Mesothelial cell of epicardium (in vitro differentiated cells): ENCODE results near the gene PARN. TPM values are rescaled to one million over a fixed set of nuclear protein-coding genes. Genes with fewer than 3 reads are reported as not detected.

Experiments
- DNase-seq, 2 experiments: peaks; one replicate each; pipeline ENCODE4 v3.0.0; 2021; ENCODE audit warnings: low spot score in 2 of 2; ENCODE audit not compliant: unreplicated experiment in 2 of 2
- H3K27ac Mint-ChIP-seq: 2 replicates; pipeline ENCODE4 v1.8.0; 2021; ENCODE audit warnings: mixed read lengths
- H3K27me3 Mint-ChIP-seq: 2 replicates; pipeline ENCODE4 v1.8.0; 2021; ENCODE audit warnings: low read depth, mixed read lengths
- H3K36me3 Mint-ChIP-seq: 2 replicates; pipeline ENCODE4 v1.8.0; 2021; ENCODE audit warnings: mixed read lengths
- H3K4me1 Mint-ChIP-seq: 2 replicates; pipeline ENCODE4 v1.8.0; 2021; ENCODE audit warnings: mixed read lengths
- H3K4me3 Mint-ChIP-seq: 2 replicates; pipeline ENCODE4 v1.8.0; 2021; ENCODE audit warnings: mild to moderate bottlenecking, moderate library complexity, mixed read lengths
- H3K9me3 Mint-ChIP-seq: 2 replicates; pipeline ENCODE4 v1.8.0; 2021; ENCODE audit warnings: mixed read lengths
- CTCF ChIP-seq: fragments of 200-600 bp; sonication (generic); IDR thresholded peaks from one replicate; pipeline ENCODE4 v1.5.0; 2021; ENCODE audit warnings: antibody characterized with exemption; ENCODE audit not compliant: unreplicated experiment
- total RNA-seq: library from RNA; stranded (reverse); gene quantifications from 3 replicates; pipeline ENCODE4 v1.2.1, GENCODE V29; 2021

Gene PARN
- total RNA-seq, 1 donor from 2014 or later = 35.6 TPM

GRCh38 chr16:14487579-14487978 is 142.5 kb downstream of the PARN start:
- H3K4me1 Mint-ChIP-seq = peaks cover 44% of the 10 kb centered on the region
- no peak for TF ChIP-seq CTCF
- H3K27ac Mint-ChIP-seq = no peak overlapping the region
- peaks cover 2% of the 10 kb centered on the region for H3K36me3 Mint-ChIP-seq
- no peak for DNase-seq
- no peaks in the 10 kb centered on the region for H3K9me3 Mint-ChIP-seq
- peaks cover 24% of the 10 kb centered on the region for H3K27me3 Mint-ChIP-seq
- no peak overlapping the region for H3K4me3 Mint-ChIP-seq

- peaks cover 20% of the 10 kb centered on the region for H3K27me3 Mint-ChIP-seq
- DNase-seq = peak; percentile 43 to 77
- H3K4me3 Mint-ChIP-seq = peak overlapping the region; percentile 51
- no peak for TF ChIP-seq CTCF
- H3K36me3 Mint-ChIP-seq = peaks cover 10% of the 10 kb centered on the region
- peak overlapping the region; percentile 76 for H3K27ac Mint-ChIP-seq
- no peaks in the 10 kb centered on the region for H3K9me3 Mint-ChIP-seq
- peaks cover 39% of the 10 kb centered on the region for H3K4me1 Mint-ChIP-seq
Observed at GRCh38 chr16:14486520-14487303, 143.3 kb downstream of the PARN start.

- TF ChIP-seq CTCF = no peak
- peaks cover 18% of the 10 kb centered on the region for H3K36me3 Mint-ChIP-seq
- H3K27me3 Mint-ChIP-seq = peaks cover 20% of the 10 kb centered on the region
- peaks cover 2% of the 10 kb centered on the region for H3K9me3 Mint-ChIP-seq
- peaks cover 39% of the 10 kb centered on the region for H3K4me1 Mint-ChIP-seq
- no peak for DNase-seq
- H3K4me3 Mint-ChIP-seq = no peak overlapping the region
- no peak overlapping the region for H3K27ac Mint-ChIP-seq
Observed at GRCh38 chr16:14485811-14486519, 144.1 kb downstream of the PARN start.

- H3K9me3 Mint-ChIP-seq = peaks cover 7% of the 10 kb centered on the region
- peaks cover 20% of the 10 kb centered on the region for H3K27me3 Mint-ChIP-seq
- H3K4me1 Mint-ChIP-seq = peaks cover 37% of the 10 kb centered on the region
- TF ChIP-seq CTCF = no peak
- H3K36me3 Mint-ChIP-seq = peaks cover 24% of the 10 kb centered on the region
- H3K4me3 Mint-ChIP-seq = no peak overlapping the region
- no peak for DNase-seq
- no peak overlapping the region for H3K27ac Mint-ChIP-seq
Observed at GRCh38 chr16:14485121-14485551, 144.9 kb downstream of the PARN start.

- Mint-ChIP-seq H3K4me3 (no peak overlapping the region), H3K4me1 (peaks cover 34% of the 10 kb centered on the region), H3K9me3 (peaks cover 15% of the 10 kb centered on the region), H3K27ac (no peak overlapping the region), H3K36me3 (peaks cover 34% of the 10 kb centered on the region), H3K27me3 (peaks cover 14% of the 10 kb centered on the region)
- no peak for TF ChIP-seq CTCF
- no peak for DNase-seq
Observed at GRCh38 chr16:14483819-14484385, 146.2 kb downstream of the PARN start.
